HepG2 (cell line): ENCODE data around the gene NHERF2.

Experiments used
- ASH2L ChIP-seq: fragments of 300-600, 200-600 bp; sonication (generic); IDR thresholded peaks from 2 replicates; pipeline ENCODE4 v1.7.0; 2017; ENCODE audit warnings: low read depth, mild to moderate bottlenecking, moderate library complexity, mixed read lengths, low read length; ENCODE audit not compliant: insufficient read length
- ATF6 ChIP-seq: sonication (generic); formaldehyde crosslinking; conservative IDR thresholded peaks from 2 replicates; pipeline ENCODE4 v1.4.0; 2020; ENCODE audit warnings: missing genetic modification reagents
- CBX1 ChIP-seq: IDR thresholded peaks from one replicate; pipeline ENCODE4 v1.6.1; 2016; ENCODE audit warnings: antibody characterized with exemption, low read depth
- HOXA3 ChIP-seq: sonication (generic); formaldehyde crosslinking; IDR thresholded peaks from 2 replicates; pipeline ENCODE4 v1.5.0; 2020; ENCODE audit warnings: missing genetic modification reagents
- POLR2AphosphoS5 ChIP-seq: IDR thresholded peaks from 2 replicates; pipeline ENCODE4 v1.6.1; 2012; ENCODE audit warnings: low read depth, low read length
- PRDM10 ChIP-seq: sonication (generic); formaldehyde crosslinking; IDR thresholded peaks from 2 replicates; pipeline ENCODE4 v1.4.0; 2020; ENCODE audit warnings: low read depth, missing genetic modification reagents
- ZFP36 ChIP-seq: fragments of 150-350 bp; IDR thresholded peaks from 2 replicates; pipeline ENCODE4 v1.6.1; 2018; ENCODE audit warnings: borderline replicate concordance, low read length, low read depth; ENCODE audit not compliant: partially characterized antibody

GRCh38 chr16:2058872-2059271 is 32.2 kb downstream of the NHERF2 start:
- TF ChIP-seq HOXA3 (CRISPR knock-in tag) (no peak), POLR2AphosphoS5 (no peak), ASH2L (no peak), CBX1 (no peak), ATF6 (no peak), PRDM10 (no peak), ZFP36 (no peak)
